HepG2 (cell line): ENCODE data around the gene BRPF1. TPM values are rescaled to one million over a fixed set of nuclear protein-coding genes. Genes with fewer than 3 reads are reported as not detected.

Experiments used
- ARHGAP35 ChIP-seq: sonication (generic); formaldehyde crosslinking; IDR thresholded peaks from 2 replicates; pipeline ENCODE4 v1.9.0; 2022; ENCODE audit warnings: mild to moderate bottlenecking, inconsistent platforms, moderate library complexity, missing genetic modification reagents, borderline replicate concordance
- CBFB ChIP-seq: sonication (generic); formaldehyde crosslinking; IDR thresholded peaks from 2 replicates; pipeline ENCODE4 v1.4.0; 2020; ENCODE audit warnings: missing genetic modification reagents
- E2F5 ChIP-seq: sonication (generic); formaldehyde crosslinking; conservative IDR thresholded peaks from 2 replicates; pipeline ENCODE4 v1.4.0; 2020; ENCODE audit warnings: missing genetic modification reagents
- EED ChIP-seq: sonication (generic); formaldehyde crosslinking; IDR thresholded peaks from 2 replicates; pipeline ENCODE4 v1.5.0; 2020; ENCODE audit warnings: mild to moderate bottlenecking, missing genetic modification reagents
- FOXM1 ChIP-seq: sonication (generic); formaldehyde crosslinking; IDR thresholded peaks from 2 replicates; pipeline ENCODE4 v1.5.0; 2020; ENCODE audit warnings: missing genetic modification reagents
- HMG20A ChIP-seq: IDR thresholded peaks from 2 replicates; pipeline ENCODE4 v1.6.1; 2016; ENCODE audit warnings: borderline replicate concordance
- IKZF1 ChIP-seq: fragments of 450-650 bp; IDR thresholded peaks from 2 replicates; pipeline ENCODE4 v1.7.1; 2016
- MTA3 ChIP-seq: sonication (generic); formaldehyde crosslinking; IDR thresholded peaks from 2 replicates; pipeline ENCODE4 v1.4.0; 2020; ENCODE audit warnings: missing genetic modification reagents
- PAX8 ChIP-seq: sonication (generic); formaldehyde crosslinking; IDR thresholded peaks from 2 replicates; pipeline ENCODE4 v1.8.0; 2022; ENCODE audit warnings: mild to moderate bottlenecking, missing genetic modification reagents, borderline replicate concordance
- PHB2 ChIP-seq: fragments of 450-650 bp; IDR thresholded peaks from 2 replicates; pipeline ENCODE4 v1.6.1; 2018; ENCODE audit not compliant: partially characterized antibody
- PLRG1 ChIP-seq: fragments of 450-650 bp; conservative IDR thresholded peaks from 2 replicates; pipeline ENCODE4 v1.6.1; 2016
- RXRA ChIP-seq: sonication (generic); formaldehyde crosslinking; IDR thresholded peaks from 2 replicates; pipeline ENCODE4 v1.5.1; 2020; ENCODE audit warnings: missing genetic modification reagents
- SALL1 ChIP-seq: sonication (generic); formaldehyde crosslinking; IDR thresholded peaks from 2 replicates; pipeline ENCODE4 v1.8.0; 2022; ENCODE audit warnings: mild to moderate bottlenecking, missing genetic modification reagents
- SAP130 ChIP-seq: IDR thresholded peaks from 2 replicates; pipeline ENCODE4 v1.6.1; 2016; ENCODE audit warnings: low read depth
- SNAPC5 ChIP-seq: sonication (generic); formaldehyde crosslinking; IDR thresholded peaks from 2 replicates; pipeline ENCODE4 v1.8.1; 2023; ENCODE audit warnings: mild to moderate bottlenecking, missing genetic modification reagents, borderline replicate concordance
- TEAD2 ChIP-seq: sonication (generic); formaldehyde crosslinking; IDR thresholded peaks from 2 replicates; pipeline ENCODE4 v1.9.0; 2021; ENCODE audit warnings: missing genetic modification reagents
- THRA ChIP-seq: sonication (generic); formaldehyde crosslinking; IDR thresholded peaks from 2 replicates; pipeline ENCODE4 v1.4.0; 2020; ENCODE audit warnings: missing genetic modification reagents, borderline replicate concordance
- TOPORS ChIP-seq: sonication (generic); formaldehyde crosslinking; IDR thresholded peaks from 2 replicates; pipeline ENCODE4 v1.8.0; 2023; ENCODE audit warnings: mild to moderate bottlenecking, missing genetic modification reagents
- U2AF1 ChIP-seq: fragments of 200-400 bp; formaldehyde crosslinking; optimal IDR thresholded peaks from 2 replicates; pipeline ENCODE3; 2017; ENCODE audit warnings: mild to moderate bottlenecking, low read depth, low read length
- XBP1 ChIP-seq: sonication (generic); formaldehyde crosslinking; IDR thresholded peaks from 2 replicates; pipeline ENCODE4 v1.5.0; 2020; ENCODE audit warnings: missing genetic modification reagents
- ZBTB38 ChIP-seq: sonication (generic); formaldehyde crosslinking; IDR thresholded peaks from 2 replicates; pipeline ENCODE4 v1.5.1; 2020; ENCODE audit warnings: mild to moderate bottlenecking, missing genetic modification reagents
- ZNF18 ChIP-seq: sonication (generic); formaldehyde crosslinking; IDR thresholded peaks from 2 replicates; pipeline ENCODE4 v1.8.0; 2022; ENCODE audit warnings: mild to moderate bottlenecking, missing genetic modification reagents; ENCODE audit not compliant: insufficient replicate concordance
- ZNF205 ChIP-seq: IDR thresholded peaks from 2 replicates; pipeline ENCODE4 v1.6.1; 2018; ENCODE audit warnings: missing biosample characterization, missing genetic modification reagents
- ZNF460 ChIP-seq: sonication (generic); formaldehyde crosslinking; IDR thresholded peaks from 2 replicates; pipeline ENCODE4 v1.5.1; 2020; ENCODE audit warnings: missing genetic modification reagents, mild to moderate bottlenecking, borderline replicate concordance
- ZNF615 ChIP-seq: sonication (generic); formaldehyde crosslinking; IDR thresholded peaks from 2 replicates; pipeline ENCODE4 v1.5.0; 2020; ENCODE audit warnings: mild to moderate bottlenecking, missing genetic modification reagents, borderline replicate concordance
- ZNF7 ChIP-seq: IDR thresholded peaks from 2 replicates; pipeline ENCODE4 v1.6.1; 2016; ENCODE audit warnings: missing biosample characterization, missing genetic modification reagents
- ZNF792 ChIP-seq: IDR thresholded peaks from 2 replicates; pipeline ENCODE4 v1.6.1; 2016
- polyA plus RNA-seq, 8 experiments: library from polyadenylated mRNA; depleted of rRNA in 3 of 8; stranded (reverse) in 7 of 8; unstranded in 1 of 8; fragments of >200 nt; fragmentation: Illumina TruSeq in 4 of 8; extraction: Trizol in 4 of 8; gene quantifications; 2 replicates each; pipeline versions ENCODE4 v1.2.1 to v1.2.3, GENCODE V29; 2011 to 2016; ENCODE audit warnings: low read depth in 4 of 8, missing spikeins in 1 of 8, mixed read lengths in 1 of 8; ENCODE audit not compliant: insufficient read depth in 1 of 8
- total RNA-seq, 5 experiments: library from RNA; depleted of rRNA; stranded (reverse); fragments of >200 nt; fragmentation: Illumina TruSeq; extraction: Trizol; gene quantifications; 2 replicates each; pipeline ENCODE4 v1.2.3, GENCODE V29; 2016; ENCODE audit warnings: low read depth in 1 of 5

Gene BRPF1
- total and polyA plus RNA-seq, 2 of the 13 experiments (the other 11 are each of a cell fraction or from before 2014, with no cell fraction given), result 7.3 to 10.0 TPM

GRCh38 chr3:9704347-9705322, 26.9 kb upstream of the BRPF1 start (continued):
- TF ChIP-seq TEAD2 (CRISPR knock-in tag) (0 out of 2 replicates have a peak, but pooled peaks have one; percentile 66), HMG20A (CRISPR knock-in tag) (0 out of 2 replicates have a peak, but pooled peaks have one; percentile 33), ZNF7 (CRISPR knock-in tag) (peak; percentile 72), ZBTB38 (CRISPR knock-in tag) (peak; percentile 28; the same call in 1 of the 2 replicates), PLRG1 (no peak), THRA (CRISPR knock-in tag) (peak; percentile 51; the same call in 1 of the 2 replicates), ZNF18 (CRISPR knock-in tag) (peak; percentile 67), PAX8 (no peak), SAP130 (CRISPR knock-in tag) (peak; percentile 65), FOXM1 (CRISPR knock-in tag) (0 out of 2 replicates have a peak, but pooled peaks have one; percentile 63), ARHGAP35 (CRISPR knock-in tag) (0 out of 2 replicates have a peak, but pooled peaks have one; percentile 35), E2F5 (CRISPR knock-in tag) (peak; percentile 77; the same call in 1 of the 2 replicates), XBP1 (CRISPR knock-in tag) (0 out of 2 replicates have a peak, but pooled peaks have one; percentile 57), SALL1 (CRISPR knock-in tag) (peak; percentile 91), IKZF1 (no peak), TOPORS (peak; percentile 67; the same call in 1 of the 2 replicates), ZNF205 (0 out of 2 replicates have a peak, but pooled peaks have one; percentile 57), ZNF615 (no peak), SNAPC5 (0 out of 2 replicates have a peak, but pooled peaks have one; percentile 45), PHB2 (no peak), MTA3 (CRISPR knock-in tag) (0 out of 2 replicates have a peak, but pooled peaks have one; percentile 59), ZNF792 (CRISPR knock-in tag) (peak; percentile 72; the same call in 1 of the 2 replicates), RXRA (CRISPR knock-in tag) (0 out of 2 replicates have a peak, but pooled peaks have one; percentile 30), U2AF1 (no peak), ZNF460 (CRISPR knock-in tag) (0 out of 2 replicates have a peak, but pooled peaks have one; percentile 14), CBFB (CRISPR knock-in tag) (0 out of 2 replicates have a peak, but pooled peaks have one; percentile 24), EED (CRISPR knock-in tag) (no peak)
